ENCODE results near the gene COLQ. TPM values are rescaled to one million over a fixed set of nuclear protein-coding genes. Genes with fewer than 3 reads are reported as not detected.

COLQ gene
- total RNA-seq, 1 experiment from 2014 or later: 0.44 TPM

DNA sequence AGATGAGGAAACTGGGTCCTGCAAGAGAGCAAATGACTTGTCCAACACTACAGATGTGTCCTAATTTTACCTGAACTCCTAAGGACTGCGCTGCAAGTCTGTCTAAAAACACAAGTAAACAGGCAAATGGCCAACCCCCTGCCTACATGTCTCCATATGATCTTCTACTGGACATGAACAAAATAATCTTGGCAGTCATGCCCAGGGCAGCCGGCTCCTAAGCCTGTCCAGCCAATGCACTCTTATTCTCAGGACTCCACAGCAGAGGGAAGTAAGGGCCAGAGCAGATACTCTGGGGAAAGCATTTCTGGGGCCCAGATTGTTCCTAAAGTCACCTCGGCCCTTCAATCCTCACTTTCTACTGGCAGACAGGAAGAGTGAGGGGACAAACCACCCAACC, 10.3 kb downstream of the COLQ start:
- no TSS peak for BruUV-seq (replicated peaks)
- Mint-ChIP-seq H3K4me1 (ENCODE audit: insufficient read depth, unreplicated experiment) (no peaks in the 10 kb centered on the region), H3K9me3 (ENCODE audit: unreplicated experiment) (no peaks in the 10 kb centered on the region), H3K27me3 (ENCODE audit: insufficient read depth, unreplicated experiment) (no peaks in the 10 kb centered on the region), H3K27ac (ENCODE audit: low read depth, unreplicated experiment) (no peak overlapping the region), H3K36me3 (ENCODE audit: insufficient read depth, unreplicated experiment) (no peaks in the 10 kb centered on the region), H3K4me3 (ENCODE audit: unreplicated experiment) (no peak overlapping the region)
- intact Hi-C loops (cut with micrococcal nuclease): no loop called here
- POLR2A ChIA-PET: no interaction called here
- CTCF ChIA-PET: no interaction called here
- TF ChIP-seq, protein P1, sequence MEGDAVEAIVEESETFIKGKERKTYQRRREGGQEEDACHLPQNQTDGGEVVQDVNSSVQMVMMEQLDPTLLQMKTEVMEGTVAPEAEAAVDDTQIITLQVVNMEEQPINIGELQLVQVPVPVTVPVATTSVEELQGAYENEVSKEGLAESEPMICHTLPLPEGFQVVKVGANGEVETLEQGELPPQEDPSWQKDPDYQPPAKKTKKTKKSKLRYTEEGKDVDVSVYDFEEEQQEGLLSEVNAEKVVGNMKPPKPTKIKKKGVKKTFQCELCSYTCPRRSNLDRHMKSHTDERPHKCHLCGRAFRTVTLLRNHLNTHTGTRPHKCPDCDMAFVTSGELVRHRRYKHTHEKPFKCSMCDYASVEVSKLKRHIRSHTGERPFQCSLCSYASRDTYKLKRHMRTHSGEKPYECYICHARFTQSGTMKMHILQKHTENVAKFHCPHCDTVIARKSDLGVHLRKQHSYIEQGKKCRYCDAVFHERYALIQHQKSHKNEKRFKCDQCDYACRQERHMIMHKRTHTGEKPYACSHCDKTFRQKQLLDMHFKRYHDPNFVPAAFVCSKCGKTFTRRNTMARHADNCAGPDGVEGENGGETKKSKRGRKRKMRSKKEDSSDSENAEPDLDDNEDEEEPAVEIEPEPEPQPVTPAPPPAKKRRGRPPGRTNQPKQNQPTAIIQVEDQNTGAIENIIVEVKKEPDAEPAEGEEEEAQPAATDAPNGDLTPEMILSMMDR (IDR thresholded peaks at IDR 0.05; ENCODE audit: unreplicated experiment): no peak
- DNase-seq (ENCODE audit: unreplicated experiment): no peak

GRCh38 chr3:15510493-15510892, 11.0 kb downstream of the COLQ start:
- Mint-ChIP-seq H3K9me3 (ENCODE audit: unreplicated experiment) (no peaks in the 10 kb centered on the region), H3K27me3 (ENCODE audit: insufficient read depth, unreplicated experiment) (no peaks in the 10 kb centered on the region), H3K4me3 (ENCODE audit: unreplicated experiment) (no peak overlapping the region), H3K27ac (ENCODE audit: low read depth, unreplicated experiment) (no peak overlapping the region), H3K4me1 (ENCODE audit: insufficient read depth, unreplicated experiment) (no peaks in the 10 kb centered on the region), H3K36me3 (ENCODE audit: insufficient read depth, unreplicated experiment) (no peaks in the 10 kb centered on the region)
- TF ChIP-seq, protein P1 (IDR thresholded peaks at IDR 0.05; ENCODE audit: unreplicated experiment): no peak
- ChIA-PET CTCF (no interaction called here), POLR2A (no interaction called here)
- intact Hi-C loops (cut with micrococcal nuclease): no loop called here
- BruUV-seq (replicated peaks): no TSS peak
- no peak for DNase-seq (ENCODE audit: unreplicated experiment)

- H3K36me3 Mint-ChIP-seq (ENCODE audit: insufficient read depth, unreplicated experiment): no peaks in the 10 kb centered on the region
- H3K27me3 Mint-ChIP-seq (ENCODE audit: insufficient read depth, unreplicated experiment): no peaks in the 10 kb centered on the region
- TF ChIP-seq, protein P1 (IDR thresholded peaks at IDR 0.05; ENCODE audit: unreplicated experiment): no peak
- intact Hi-C loops (cut with micrococcal nuclease): no loop called here
- no peak overlapping the region for H3K27ac Mint-ChIP-seq (ENCODE audit: low read depth, unreplicated experiment)
- no peaks in the 10 kb centered on the region for H3K4me1 Mint-ChIP-seq (ENCODE audit: insufficient read depth, unreplicated experiment)
- BruUV-seq (replicated peaks): no TSS peak
- DNase-seq (ENCODE audit: unreplicated experiment): no peak
- ChIA-PET POLR2A (no interaction called here), CTCF (no interaction called here)
- no peaks in the 10 kb centered on the region for H3K9me3 Mint-ChIP-seq (ENCODE audit: unreplicated experiment)
- H3K4me3 Mint-ChIP-seq (ENCODE audit: unreplicated experiment): no peak overlapping the region
These were observed 14.9 kb downstream of the COLQ start for GRCh38 chr3:15506571-15506970.

DNA sequence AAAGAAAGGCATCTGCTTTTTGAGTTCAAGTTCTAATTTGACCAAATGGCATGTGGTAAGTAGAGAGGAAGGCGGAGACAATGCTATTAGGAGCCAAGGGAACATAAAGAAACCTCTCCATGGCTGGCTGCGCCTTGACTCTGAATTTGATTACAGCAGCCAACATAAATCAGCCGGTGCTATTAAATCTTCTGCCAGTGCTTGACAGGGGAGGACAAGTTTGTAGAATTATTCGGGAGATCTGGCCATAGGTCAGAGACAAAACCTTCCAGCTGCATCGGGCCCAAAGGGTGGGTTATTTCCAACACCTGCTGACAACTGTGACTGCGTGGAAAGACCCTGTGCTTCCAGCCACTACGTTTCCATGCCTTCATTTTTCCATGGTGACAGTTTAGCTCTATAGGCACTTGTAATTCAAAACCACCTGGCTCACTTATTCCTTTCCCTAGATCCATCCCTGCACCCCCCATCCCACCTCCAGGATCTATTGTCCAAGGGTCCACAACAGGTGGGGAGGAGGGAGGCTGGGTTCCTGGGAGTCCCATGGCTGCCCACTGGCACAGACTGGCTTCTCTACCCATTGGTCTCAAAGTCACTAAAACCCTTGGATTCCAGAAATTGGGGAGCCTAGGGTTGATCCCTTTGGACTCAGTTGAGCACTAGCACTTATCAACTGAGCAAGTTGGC, 15.9 kb downstream of the COLQ start:
- no peak for DNase-seq (ENCODE audit: unreplicated experiment)
- Mint-ChIP-seq H3K4me1 (ENCODE audit: insufficient read depth, unreplicated experiment) (peaks cover 2% of the 10 kb centered on the region), H3K9me3 (ENCODE audit: unreplicated experiment) (no peaks in the 10 kb centered on the region), H3K27me3 (ENCODE audit: insufficient read depth, unreplicated experiment) (no peaks in the 10 kb centered on the region), H3K4me3 (ENCODE audit: unreplicated experiment) (no peak overlapping the region), H3K27ac (ENCODE audit: low read depth, unreplicated experiment) (no peak overlapping the region), H3K36me3 (ENCODE audit: insufficient read depth, unreplicated experiment) (no peaks in the 10 kb centered on the region)
- ChIA-PET CTCF (interaction anchor here (0.5 kb wide), 1 partner anchor 208 kb away, joined by 5 read pairs; no protein-coding TSS in a partner anchor), POLR2A (no interaction called here)
- intact Hi-C loops (cut with micrococcal nuclease): no loop called here
- TF ChIP-seq, protein P1 (IDR thresholded peaks at IDR 0.05; ENCODE audit: unreplicated experiment): no peak
- no TSS peak for BruUV-seq (replicated peaks)
